Measurements from ENCODE around the gene FGF16.
"Not testable (repeated sequence)": the region's sequence is repeated elsewhere in the genome, so short reads cannot be mapped to it uniquely, and the experiment has no call there.

FGF16 gene

GRCh38 chrX:77446908-77447652 is at the start of gene FGF16:
Gene FGF16, plus strand, starts transcription at chrX:77447389. Its CDS starts 286 bp downstream, at chrX:77447675.
- DNase-seq (ENCODE audit: low read depth): no peak

GRCh38 chrX:77398330-77398954 is 48.7 kb upstream of the FGF16 start:
- no peak for DNase-seq (ENCODE audit: low read depth)

- DNase-seq (ENCODE audit: low read depth): no peak
These were observed 42.8 kb upstream of the FGF16 start for GRCh38 chrX:77404419-77404818.

- DNase-seq (ENCODE audit: low read depth): not testable (repeated sequence)
These were observed 39.4 kb upstream of the FGF16 start for GRCh38 chrX:77407821-77408220.

GRCh38 chrX:77412631-77413030 is 34.6 kb upstream of the FGF16 start:
- no peak for DNase-seq (ENCODE audit: low read depth)

- no peak for DNase-seq (ENCODE audit: low read depth)
These were observed 32.0 kb upstream of the FGF16 start for GRCh38 chrX:77415161-77415560.

- DNase-seq (ENCODE audit: low read depth): no peak
These were observed 31.3 kb upstream of the FGF16 start for GRCh38 chrX:77415882-77416281.

- no peak for DNase-seq (ENCODE audit: low read depth)
These were observed 24.1 kb upstream of the FGF16 start for GRCh38 chrX:77422891-77423648.

- peak; percentile 14 for DNase-seq (ENCODE audit: low read depth)
These were observed 20.4 kb upstream of the FGF16 start for GRCh38 chrX:77426811-77427210.

- no peak for DNase-seq (ENCODE audit: low read depth)
These were observed 19.6 kb upstream of the FGF16 start for GRCh38 chrX:77427611-77428010.

GRCh38 chrX:77428551-77428950 is 18.6 kb upstream of the FGF16 start:
- no peak for DNase-seq (ENCODE audit: low read depth)

- DNase-seq (ENCODE audit: low read depth): no peak
These were observed 16.0 kb upstream of the FGF16 start for GRCh38 chrX:77431227-77431626.

GRCh38 chrX:77433001-77433400 is 14.2 kb upstream of the FGF16 start:
- DNase-seq (ENCODE audit: low read depth): no peak

- no peak for DNase-seq (ENCODE audit: low read depth)
These were observed 12.2 kb upstream of the FGF16 start for GRCh38 chrX:77434962-77435361.

GRCh38 chrX:77436271-77436670 is 10.9 kb upstream of the FGF16 start:
- no peak for DNase-seq (ENCODE audit: low read depth)

GRCh38 chrX:77436682-77437081 is 10.5 kb upstream of the FGF16 start:
- DNase-seq (ENCODE audit: low read depth): peak; percentile 68

GRCh38 chrX:77440330-77440729 is 6.9 kb upstream of the FGF16 start:
- DNase-seq (ENCODE audit: low read depth): no peak

- DNase-seq (ENCODE audit: low read depth): no peak
These were observed 6.2 kb upstream of the FGF16 start for GRCh38 chrX:77441033-77441432.

GRCh38 chrX:77441479-77441878 is 5.7 kb upstream of the FGF16 start:
- DNase-seq (ENCODE audit: low read depth): no peak

- DNase-seq (ENCODE audit: low read depth): peak; percentile 78
These were observed 4.5 kb upstream of the FGF16 start for GRCh38 chrX:77442728-77443127.

- DNase-seq (ENCODE audit: low read depth): no peak
These were observed 3.1 kb upstream of the FGF16 start for GRCh38 chrX:77444075-77444474.

- DNase-seq (ENCODE audit: low read depth): no peak
These were observed 2.6 kb upstream of the FGF16 start for GRCh38 chrX:77444545-77444944.

GRCh38 chrX:77446029-77446585 is 1.1 kb upstream of the FGF16 start:
- no peak for DNase-seq (ENCODE audit: low read depth)
